Measurements from ENCODE around the gene FRAT1.

DNA sequence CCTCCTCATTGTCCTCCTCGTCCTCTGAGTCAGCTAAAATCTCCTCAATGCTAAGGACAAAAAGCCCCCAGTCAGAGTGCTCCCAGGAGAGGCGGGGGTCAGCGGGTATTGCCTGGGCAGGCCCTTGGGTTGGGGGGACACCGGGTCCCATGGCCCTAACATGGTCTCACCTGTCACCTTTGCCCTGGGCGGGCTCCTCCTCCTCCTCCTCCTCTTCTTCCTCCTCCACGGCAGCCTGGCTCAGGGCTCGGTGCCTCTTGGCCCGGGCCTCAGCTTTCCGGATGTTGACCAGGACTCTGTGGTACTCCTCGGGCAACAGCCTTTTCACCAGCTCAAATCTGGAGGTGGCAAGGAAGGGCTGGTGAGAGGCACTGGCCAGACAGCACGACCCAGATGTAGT, 47.5 kb downstream of the FRAT1 start:
- TF ChIP-seq CTCF (tag by site-specific recombination; IDR thresholded peaks at IDR 0.05) (no peak), ZNF561 (tag by site-specific recombination; IDR thresholded peaks at IDR 0.05; ENCODE audit: borderline replicate concordance) (no peak), HOXC10 (CRISPR knock-in tag; IDR thresholded peaks at IDR 0.05) (no peak), ZNF350 (tag by site-specific recombination; IDR thresholded peaks at IDR 0.05) (no peak), KLF9 (tag by site-specific recombination; IDR thresholded peaks at IDR 0.05; ENCODE audit: low read depth) (no peak), BCL11A (tag by site-specific recombination; IDR thresholded peaks at IDR 0.05; ENCODE audit: low read depth) (no peak), KLF10 (tag by site-specific recombination; IDR thresholded peaks at IDR 0.05) (no peak), TCF7L2 (IDR thresholded peaks at IDR 0.05; ENCODE audit: borderline replicate concordance, low read depth, low read length) (no peak), ZNF416 (tag by site-specific recombination; IDR thresholded peaks at IDR 0.05) (no peak), ZNF629 (tag by site-specific recombination; IDR thresholded peaks at IDR 0.05) (no peak), ZNF558 (tag by site-specific recombination; IDR thresholded peaks at IDR 0.05) (no peak), ZSCAN5A (tag by site-specific recombination; IDR thresholded peaks at IDR 0.05) (no peak)
- TF ChIP-seq, protein P1, sequence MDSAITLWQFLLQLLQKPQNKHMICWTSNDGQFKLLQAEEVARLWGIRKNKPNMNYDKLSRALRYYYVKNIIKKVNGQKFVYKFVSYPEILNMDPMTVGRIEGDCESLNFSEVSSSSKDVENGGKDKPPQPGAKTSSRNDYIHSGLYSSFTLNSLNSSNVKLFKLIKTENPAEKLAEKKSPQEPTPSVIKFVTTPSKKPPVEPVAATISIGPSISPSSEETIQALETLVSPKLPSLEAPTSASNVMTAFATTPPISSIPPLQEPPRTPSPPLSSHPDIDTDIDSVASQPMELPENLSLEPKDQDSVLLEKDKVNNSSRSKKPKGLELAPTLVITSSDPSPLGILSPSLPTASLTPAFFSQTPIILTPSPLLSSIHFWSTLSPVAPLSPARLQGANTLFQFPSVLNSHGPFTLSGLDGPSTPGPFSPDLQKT (IDR thresholded peaks at IDR 0.05; ENCODE audit: borderline replicate concordance, low read depth, low read length): no peak
- TF ChIP-seq, protein P2, sequence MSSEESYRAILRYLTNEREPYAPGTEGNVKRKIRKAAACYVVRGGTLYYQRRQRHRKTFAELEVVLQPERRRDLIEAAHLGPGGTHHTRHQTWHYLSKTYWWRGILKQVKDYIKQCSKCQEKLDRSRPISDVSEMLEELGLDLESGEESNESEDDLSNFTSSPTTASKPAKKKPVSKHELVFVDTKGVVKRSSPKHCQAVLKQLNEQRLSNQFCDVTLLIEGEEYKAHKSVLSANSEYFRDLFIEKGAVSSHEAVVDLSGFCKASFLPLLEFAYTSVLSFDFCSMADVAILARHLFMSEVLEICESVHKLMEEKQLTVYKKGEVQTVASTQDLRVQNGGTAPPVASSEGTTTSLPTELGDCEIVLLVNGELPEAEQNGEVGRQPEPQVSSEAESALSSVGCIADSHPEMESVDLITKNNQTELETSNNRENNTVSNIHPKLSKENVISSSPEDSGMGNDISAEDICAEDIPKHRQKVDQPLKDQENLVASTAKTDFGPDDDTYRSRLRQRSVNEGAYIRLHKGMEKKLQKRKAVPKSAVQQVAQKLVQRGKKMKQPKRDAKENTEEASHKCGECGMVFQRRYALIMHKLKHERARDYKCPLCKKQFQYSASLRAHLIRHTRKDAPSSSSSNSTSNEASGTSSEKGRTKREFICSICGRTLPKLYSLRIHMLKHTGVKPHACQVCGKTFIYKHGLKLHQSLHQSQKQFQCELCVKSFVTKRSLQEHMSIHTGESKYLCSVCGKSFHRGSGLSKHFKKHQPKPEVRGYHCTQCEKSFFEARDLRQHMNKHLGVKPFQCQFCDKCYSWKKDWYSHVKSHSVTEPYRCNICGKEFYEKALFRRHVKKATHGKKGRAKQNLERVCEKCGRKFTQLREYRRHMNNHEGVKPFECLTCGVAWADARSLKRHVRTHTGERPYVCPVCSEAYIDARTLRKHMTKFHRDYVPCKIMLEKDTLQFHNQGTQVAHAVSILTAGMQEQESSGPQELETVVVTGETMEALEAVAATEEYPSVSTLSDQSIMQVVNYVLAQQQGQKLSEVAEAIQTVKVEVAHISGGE (tag by site-specific recombination; conservative IDR thresholded peaks at IDR 0.05; ENCODE audit: low read depth): no peak
